ENCODE results near the gene NDUFA9. TPM values are rescaled to one million over a fixed set of nuclear protein-coding genes. Genes with fewer than 3 reads are reported as not detected.

NDUFA9 gene
- total and polyA plus RNA-seq, 9 of the 15 experiments (the other 6 are each of a cell fraction or from before 2014, with no cell fraction given), result 54.8 to 331 (median 108) TPM

GRCh38 chr12:4604684-4605193 lies 44.2 kb upstream of the NDUFA9 start:
- Histone ChIP-seq H3K27me3 (ENCODE audit: control insufficient read depth in 2 of 2, insufficient read depth in 2 of 2, low read length in 2 of 2) (peaks cover 0 to 3% of the 10 kb centered on the region in 2 experiments; a peak in 2 of 5 replicates), H3K36me3 (ENCODE audit: control insufficient read depth, insufficient read depth, low read length) (no peaks in the 10 kb centered on the region), H3K79me2 (ENCODE audit: control insufficient read depth, insufficient read depth, low read length) (no peaks in the 10 kb centered on the region), H3K4me2 (ENCODE audit: insufficient read depth, low read length) (peak overlapping the region; percentile 84), H3K4me3 (peak overlapping the region; percentile 53), H2AFZ (ENCODE audit: low read depth, low read length) (peak overlapping the region; percentile 92), H3K9ac (ENCODE audit: insufficient read depth in 1 of 2, low read depth in 2 of 2, low read length in 2 of 2) (peak overlapping the region; percentile 67 to 94), H3K4me1 (replicated peaks in 1 of 2; ENCODE audit: control insufficient read depth in 2 of 2, insufficient read depth in 2 of 2, low read length in 2 of 2) (peaks cover 0 to 4% of the 10 kb centered on the region in 2 experiments; a peak in 2 of 5 replicates), H4K20me1 (replicated peaks; ENCODE audit: control insufficient read depth, insufficient read depth, low read length) (no peaks in the 10 kb centered on the region), H3K9me1 (ENCODE audit: control insufficient read depth, insufficient read depth, low read length) (no peaks in the 10 kb centered on the region), H3K9me3 (replicated peaks; ENCODE audit: control insufficient read depth, insufficient read depth, low read depth, low read length) (no peaks in the 10 kb centered on the region), H3K27ac (ENCODE audit: extremely low read depth, low read depth, low read length) (no peak overlapping the region; the same call in 2 of the 3 replicates)
- in situ Hi-C loops (cut with MboI) (no loop called here), intact Hi-C loops (cut with micrococcal nuclease) (loop anchor here (2.0 kb wide), 1 partner anchor 44 kb away; the partner anchor contains the start of genes AKAP3 and NDUFA9)
- ChIA-PET CTCF (ENCODE audit: low intra/inter-chr PET ratio) (interaction anchor here (0.7 kb wide), 1 partner anchor 222 kb away, joined by 3 read pairs; no protein-coding TSS in a partner anchor), POLR2A (interaction anchor here (0.6 to 1.2 kb wide), 2 partner anchors 11 to 44 kb away, joined by 3 to 4 read pairs; partner anchors contain the start of genes AKAP3 and NDUFA9)
- DNase-seq (ENCODE audit: extremely low read depth in 1 of 4, low spot score in 3 of 4) (peak; percentile 69 to 83 (median 70)), FAIRE-seq (peak; percentile 90), ATAC-seq (peak; percentile 97)
- no TSS peak for BruUV-seq (replicated peaks)
- WGBS (ENCODE audit: insufficient coverage, low coverage, missing lambda C conversion rate), result under 1% methylated on average over 18 of the region's 25 CpGs
- no peak for TF ChIP-seq SRSF9 (IDR thresholded peaks at IDR 0.05; ENCODE audit: borderline replicate concordance, low read depth, low read length)
- TF ChIP-seq MYC (IDR thresholded peaks at IDR 0.05; ENCODE audit: low read depth, low read length), result peak; percentile 46; the same call in 1 of the 2 replicates
- no peak for TF ChIP-seq MYC (CRISPR knock-in tag; IDR thresholded peaks at IDR 0.05; ENCODE audit: borderline replicate concordance, low read depth)
- no peak; the same call in 1 of the 2 replicates for TF ChIP-seq PHF21A (IDR thresholded peaks at IDR 0.05; ENCODE audit: borderline replicate concordance, low read depth)
- 0 out of 2 replicates have a peak, but pooled peaks have one; percentile 28 for TF ChIP-seq SOX6 (IDR thresholded peaks at IDR 0.05)
- TF ChIP-seq PHF8 (IDR thresholded peaks at IDR 0.05; ENCODE audit: borderline replicate concordance, low read length), result peak; percentile 55; the same call in 1 of the 2 replicates
- peak; percentile 93 for TF ChIP-seq ZNF407 (IDR thresholded peaks at IDR 0.05; ENCODE audit: low read depth)
- TF ChIP-seq ZNF583 (CRISPR knock-in tag; IDR thresholded peaks at IDR 0.05), result no peak
- 0 out of 2 replicates have a peak, but pooled peaks have one; percentile 9 for TF ChIP-seq JUND (IDR thresholded peaks at IDR 0.05; ENCODE audit: borderline replicate concordance, low read depth, low read length)
- TF ChIP-seq JUND (tag; IDR thresholded peaks at IDR 0.05; ENCODE audit: borderline replicate concordance, low read depth, low read length), result no peak
- no peak for TF ChIP-seq ESRRB (CRISPR knock-in tag; IDR thresholded peaks at IDR 0.05; ENCODE audit: borderline replicate concordance)
- TF ChIP-seq ZBTB7A (IDR thresholded peaks at IDR 0.05; ENCODE audit: borderline replicate concordance, control insufficient read depth, low read depth, low read length), result no peak
- no peak for TF ChIP-seq ZNF24 (IDR thresholded peaks at IDR 0.05)
- TF ChIP-seq DPF2 (IDR thresholded peaks at IDR 0.05), result no peak
